ENCODE data around the gene PNO1. TPM values are rescaled to one million over a fixed set of nuclear protein-coding genes. Genes with fewer than 3 reads are reported as not detected.
A peak's percentile ranks its signal among the peaks of the same experiment; 100 is the strongest.

Gene PNO1
- total RNA-seq, 1 donor from 2014 or later, result 20.6 TPM

DNA sequence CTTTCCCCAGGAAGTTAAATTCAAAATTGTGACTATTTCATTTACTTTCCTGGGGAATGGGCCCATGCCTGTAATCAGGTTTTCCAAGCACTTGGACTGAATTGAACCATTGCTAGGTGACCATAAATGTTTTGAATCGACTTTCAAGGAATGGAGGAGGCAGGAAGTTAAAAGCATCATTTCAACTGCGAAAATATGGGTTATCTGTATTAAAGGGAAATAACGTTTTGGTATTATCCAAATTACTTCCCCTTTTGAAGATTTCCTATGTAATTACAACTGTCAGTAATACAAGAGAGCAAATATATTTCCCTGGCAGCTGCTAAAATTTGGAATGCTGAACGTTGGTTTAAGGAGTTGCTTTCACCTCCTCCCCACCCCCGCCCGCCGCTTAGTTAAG lies 19.0 kb downstream of the PNO1 start:
- Mint-ChIP-seq H3K27ac (no peak overlapping the region), H3K9me3 (no peaks in the 10 kb centered on the region), H3K36me3 (peaks cover 6% of the 10 kb centered on the region), H3K27me3 (ENCODE audit: insufficient read depth, low read depth) (no peaks in the 10 kb centered on the region), H3K4me3 (no peak overlapping the region), H3K4me1 (no peaks in the 10 kb centered on the region)
- no peak overlapping the region for H2AFZ ChIP-seq (replicated peaks)
- H3K4me3 ChIP-seq, result no peak overlapping the region
- no peak overlapping the region for H3K9ac ChIP-seq
- DNase-seq (ENCODE audit: low spot score), result no peak
- H3K36me3 ChIP-seq, result peaks cover 9% of the 10 kb centered on the region
- peaks cover 24% of the 10 kb centered on the region for H3F3A ChIP-seq (ENCODE audit: low read depth)
- no peaks in the 10 kb centered on the region for H3K9me3 ChIP-seq (ENCODE audit: low read depth)
- H3K4me1 ChIP-seq, result no peaks in the 10 kb centered on the region
- TF ChIP-seq EZH2phosphoT487 (IDR thresholded peaks at IDR 0.05), result no peak
- no peak for TF ChIP-seq EZH2 (IDR thresholded peaks at IDR 0.05)
- no peak for TF ChIP-seq CTCF (IDR thresholded peaks at IDR 0.05)
- H3K4me2 ChIP-seq, result no peak overlapping the region
- H4K20me1 ChIP-seq (ENCODE audit: low read depth), result no peaks in the 10 kb centered on the region
- no peak overlapping the region for H3K27ac ChIP-seq
- H3K79me2 ChIP-seq (ENCODE audit: low read depth), result no peaks in the 10 kb centered on the region
- H3K27me3 ChIP-seq, result no peaks in the 10 kb centered on the region

GRCh38 chr2:68177541-68177940 lies 19.9 kb downstream of the PNO1 start:
- no peak overlapping the region for H2AFZ ChIP-seq (replicated peaks)
- Mint-ChIP-seq H3K27ac (no peak overlapping the region), H3K4me1 (no peaks in the 10 kb centered on the region)

GRCh38 chr2:68178432-68178831 lies 20.7 kb downstream of the PNO1 start:
- Histone ChIP-seq H3K4me1 (no peaks in the 10 kb centered on the region), H3F3A (ENCODE audit: low read depth) (peaks cover 17% of the 10 kb centered on the region), H3K79me2 (ENCODE audit: low read depth) (no peaks in the 10 kb centered on the region), H3K4me2 (no peak overlapping the region), H3K27me3 (no peaks in the 10 kb centered on the region), H3K36me3 (peaks cover 9% of the 10 kb centered on the region), H3K4me3 (no peak overlapping the region), H3K9me3 (ENCODE audit: low read depth) (no peaks in the 10 kb centered on the region), H3K27ac (peak overlapping the region; percentile 29), H2AFZ (replicated peaks) (no peak overlapping the region), H3K9ac (no peak overlapping the region), H4K20me1 (ENCODE audit: low read depth) (no peaks in the 10 kb centered on the region)
- Mint-ChIP-seq H3K27me3 (ENCODE audit: insufficient read depth, low read depth) (no peaks in the 10 kb centered on the region), H3K36me3 (peaks cover 12% of the 10 kb centered on the region), H3K4me1 (no peaks in the 10 kb centered on the region), H3K4me3 (no peak overlapping the region), H3K9me3 (no peaks in the 10 kb centered on the region), H3K27ac (no peak overlapping the region)
- DNase-seq (ENCODE audit: low spot score), result no peak
- no peak for TF ChIP-seq CTCF (IDR thresholded peaks at IDR 0.05)
- no peak for TF ChIP-seq EZH2phosphoT487 (IDR thresholded peaks at IDR 0.05)
- no peak for TF ChIP-seq EZH2 (IDR thresholded peaks at IDR 0.05)

More at GRCh38 chr2:68177541-68177940, 19.9 kb downstream of the PNO1 start:
- no peaks in the 10 kb centered on the region for H3K4me1 ChIP-seq
- H3F3A ChIP-seq (ENCODE audit: low read depth), result peaks cover 24% of the 10 kb centered on the region
- peaks cover 9% of the 10 kb centered on the region for H3K36me3 ChIP-seq
- Mint-ChIP-seq H3K27me3 (ENCODE audit: insufficient read depth, low read depth) (no peaks in the 10 kb centered on the region), H3K4me3 (no peak overlapping the region), H3K9me3 (no peaks in the 10 kb centered on the region), H3K36me3 (peaks cover 10% of the 10 kb centered on the region)
- no peaks in the 10 kb centered on the region for H4K20me1 ChIP-seq (ENCODE audit: low read depth)
- TF ChIP-seq CTCF (IDR thresholded peaks at IDR 0.05) (no peak), EZH2phosphoT487 (IDR thresholded peaks at IDR 0.05) (no peak), EZH2 (IDR thresholded peaks at IDR 0.05) (no peak)
- H3K27ac ChIP-seq, result no peak overlapping the region
- DNase-seq (ENCODE audit: low spot score), result no peak
- no peaks in the 10 kb centered on the region for H3K9me3 ChIP-seq (ENCODE audit: low read depth)
- H3K4me2 ChIP-seq, result no peak overlapping the region
- no peak overlapping the region for H3K9ac ChIP-seq
- H3K4me3 ChIP-seq, result no peak overlapping the region
- H3K79me2 ChIP-seq (ENCODE audit: low read depth), result no peaks in the 10 kb centered on the region
- no peaks in the 10 kb centered on the region for H3K27me3 ChIP-seq

Data from neural progenitor cell (in vitro differentiated cells).